Measurements from ENCODE around the gene RNF111.

GRCh38 chr15:59099162-59099685, 111.8 kb downstream of the RNF111 start:
- TF ChIP-seq CTCF (IDR thresholded peaks at IDR 0.05) (no peak), POLR2A (IDR thresholded peaks at IDR 0.05) (no peak)
